Activated naive CD4-positive, alpha-beta T cell treated with anti-CD3 and anti-CD28 coated beads, Interleukin-2, amount 50 U/mL, for 72 hours (primary cell): ENCODE measurements around the gene SIT1. TPM values are rescaled to one million over a fixed set of nuclear protein-coding genes. Genes with fewer than 3 reads are reported as not detected.

Source experiments
- ATAC-seq, 2 donors: fragments of 150-1000 bp; cut with Tn5 transposase; 2 replicates each; pipeline ENCODE4 v1.10.0; 2021; ENCODE audit warnings: mild to moderate bottlenecking in 2 of 2, moderate library complexity in 2 of 2
- DNase-seq, 2 donors: peaks; one replicate each; pipeline ENCODE4 v3.0.0; 2021 to 2022; ENCODE audit warnings: low spot score in 2 of 2
- H3K27ac Mint-ChIP-seq, 2 donors: one replicate each; pipeline ENCODE4 v1.8.0; 2022; ENCODE audit warnings: mild to moderate bottlenecking in 2 of 2, mixed read lengths in 2 of 2
- H3K36me3 Mint-ChIP-seq, 2 donors: one replicate each; pipeline ENCODE4 v1.8.0; 2022; ENCODE audit warnings: mixed read lengths in 2 of 2
- H3K9me3 Mint-ChIP-seq, 2 donors: one replicate each; pipeline ENCODE4 v1.8.0; 2022; ENCODE audit warnings: mixed read lengths in 2 of 2
- total RNA-seq, 2 donors: library from RNA; stranded (reverse); gene quantifications; one replicate each; pipeline ENCODE4 v1.2.3, GENCODE V29; 2022

SIT1 gene
- 100 to 1,000 TPM in 1 of 2 donors, 10 to 100 TPM in 1; 67.8 to 122 TPM for total RNA-seq

GRCh38 chr9:35650341-35651158 is at the start of gene SIT1:
Gene SIT1, minus strand, starts transcription at chr9:35650931. Its CDS starts 78 bp downstream, at chr9:35650853.
- Mint-ChIP-seq H3K9me3 (no peaks in the 10 kb centered on the region), H3K27ac (peak within 1 kb of the TSS; percentile 81 to 87), H3K36me3 (peaks cover 9 to 27% of the 10 kb centered on the region in 2 donors)
- ATAC-seq, result peak in 1 of 2 donors; percentile 13
- DNase-seq, result peak in 1 of 2 donors; percentile 37

- DNase-seq (no peak), ATAC-seq (no peak)
- H3K27ac Mint-ChIP-seq, result no peak overlapping the region
- H3K9me3 Mint-ChIP-seq, result no peaks in the 10 kb centered on the region
- peaks cover 8 to 11% of the 10 kb centered on the region in 2 donors for H3K36me3 Mint-ChIP-seq
Observed at GRCh38 chr9:35700031-35700430, 49.3 kb upstream of the SIT1 start.

DNA sequence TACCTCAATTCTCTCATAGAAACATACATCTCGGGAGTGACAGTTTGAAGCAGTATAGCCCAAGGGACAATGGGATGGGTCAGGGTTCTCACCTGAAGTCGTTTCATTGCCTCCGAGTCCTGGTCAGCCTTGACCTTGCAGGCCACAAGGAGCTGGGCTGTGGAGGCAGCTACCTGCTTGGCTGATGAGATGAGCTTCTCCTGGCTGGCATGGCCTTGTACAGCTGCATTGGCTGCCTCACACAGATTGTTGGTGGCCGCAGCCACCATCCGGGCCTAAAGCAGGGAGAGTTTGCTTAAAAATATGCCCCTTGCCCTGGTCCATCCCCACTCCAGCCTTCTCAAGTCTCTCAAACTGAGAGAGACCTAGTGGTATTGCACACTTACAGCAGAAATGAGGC is 47.5 kb upstream of the SIT1 start:
- H3K9me3 Mint-ChIP-seq, result no peaks in the 10 kb centered on the region
- peaks cover 0 to 10% of the 10 kb centered on the region in 2 donors for H3K36me3 Mint-ChIP-seq
- ATAC-seq (no peak), DNase-seq (no peak)
- no peak overlapping the region for H3K27ac Mint-ChIP-seq

DNA sequence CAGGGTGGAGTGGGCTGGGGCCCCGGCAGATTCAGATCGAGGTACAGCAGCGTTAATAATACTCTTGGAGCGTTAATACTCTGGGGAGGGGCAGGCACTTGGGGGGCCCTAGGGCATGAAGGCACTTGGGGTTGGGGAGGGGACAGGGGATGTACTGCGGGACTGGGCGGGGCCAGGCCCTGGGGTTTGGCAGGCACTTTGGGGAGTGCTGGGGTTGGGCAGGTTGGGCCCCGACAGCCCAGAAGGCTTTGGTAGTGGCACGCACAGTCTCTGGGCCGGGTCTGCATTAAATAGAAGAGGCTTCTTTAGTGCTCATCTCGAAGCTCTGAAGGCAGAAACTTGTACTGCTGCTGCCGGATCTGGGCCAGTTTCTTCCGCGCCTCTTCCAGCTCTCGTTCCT is 46.8 kb upstream of the SIT1 start:
- ATAC-seq, result peak in 1 of 2 donors; percentile 24
- DNase-seq, result no peak
- peaks cover 0 to 5% of the 10 kb centered on the region in 2 donors for H3K36me3 Mint-ChIP-seq
- H3K9me3 Mint-ChIP-seq, result no peaks in the 10 kb centered on the region
- H3K27ac Mint-ChIP-seq, result no peak overlapping the region

DNA sequence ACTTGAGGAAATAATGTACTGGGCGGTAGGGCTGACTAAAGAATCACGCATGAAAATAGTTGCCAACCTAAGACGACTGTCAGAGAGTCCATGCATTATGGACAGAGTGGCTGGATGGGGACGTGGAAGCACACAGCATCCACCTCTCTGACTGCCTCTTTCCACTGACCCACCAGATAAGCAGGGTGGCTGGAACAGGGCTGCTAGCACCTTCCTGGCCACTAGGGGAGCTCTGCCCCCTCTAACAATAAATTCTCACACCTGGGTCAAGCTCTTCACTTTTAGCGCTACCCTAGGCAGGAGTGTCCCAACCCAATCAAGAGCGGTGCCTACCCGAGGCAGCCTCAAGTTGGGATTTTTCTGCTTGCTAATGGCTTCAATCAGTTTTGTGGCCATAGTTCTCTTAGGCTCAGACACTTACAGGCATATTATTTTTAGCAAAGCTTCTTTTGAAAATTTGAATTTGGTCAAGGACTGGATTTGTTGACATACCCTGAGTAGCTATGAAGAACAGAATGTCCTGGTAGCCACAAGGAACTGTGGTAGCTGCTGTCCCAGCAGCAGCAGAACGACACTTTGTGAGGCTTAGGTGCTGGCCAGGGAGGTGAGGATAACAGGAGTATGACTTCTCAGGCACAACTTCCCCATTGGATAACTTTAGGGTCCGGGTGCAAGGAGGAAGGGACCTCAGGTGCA is 45.9 kb upstream of the SIT1 start:
- H3K27ac Mint-ChIP-seq, result no peak overlapping the region
- DNase-seq, result peak in 1 of 2 donors; percentile 64
- peaks cover 0 to 5% of the 10 kb centered on the region in 2 donors for H3K36me3 Mint-ChIP-seq
- H3K9me3 Mint-ChIP-seq, result no peaks in the 10 kb centered on the region
- peak; percentile 77 to 88 for ATAC-seq

DNA sequence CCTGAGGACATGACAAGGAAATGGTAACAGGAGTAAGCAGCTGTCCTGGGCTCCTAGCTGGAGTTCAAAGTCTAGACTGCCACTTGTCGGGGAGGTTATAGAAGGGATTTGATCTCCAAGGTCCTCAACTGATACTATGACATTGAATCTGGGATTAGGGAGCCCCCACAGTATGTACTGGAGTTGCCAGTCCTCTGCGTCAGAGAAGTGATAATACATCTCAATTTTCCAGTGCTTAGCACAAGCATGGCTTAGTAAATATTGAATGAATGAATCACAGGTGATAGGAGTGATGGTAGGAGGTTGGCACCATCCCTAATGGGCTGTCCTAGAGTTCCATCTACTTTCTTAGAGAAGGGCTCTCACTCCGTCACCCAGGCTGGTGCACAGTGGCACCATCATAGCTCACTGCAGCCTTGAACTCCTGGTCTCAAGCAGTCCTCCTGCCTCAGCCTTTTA is 45.2 kb upstream of the SIT1 start:
- peaks cover 0 to 5% of the 10 kb centered on the region in 2 donors for H3K36me3 Mint-ChIP-seq
- no peak overlapping the region for H3K27ac Mint-ChIP-seq
- ATAC-seq, result no peak
- no peak for DNase-seq
- H3K9me3 Mint-ChIP-seq, result no peaks in the 10 kb centered on the region

DNA sequence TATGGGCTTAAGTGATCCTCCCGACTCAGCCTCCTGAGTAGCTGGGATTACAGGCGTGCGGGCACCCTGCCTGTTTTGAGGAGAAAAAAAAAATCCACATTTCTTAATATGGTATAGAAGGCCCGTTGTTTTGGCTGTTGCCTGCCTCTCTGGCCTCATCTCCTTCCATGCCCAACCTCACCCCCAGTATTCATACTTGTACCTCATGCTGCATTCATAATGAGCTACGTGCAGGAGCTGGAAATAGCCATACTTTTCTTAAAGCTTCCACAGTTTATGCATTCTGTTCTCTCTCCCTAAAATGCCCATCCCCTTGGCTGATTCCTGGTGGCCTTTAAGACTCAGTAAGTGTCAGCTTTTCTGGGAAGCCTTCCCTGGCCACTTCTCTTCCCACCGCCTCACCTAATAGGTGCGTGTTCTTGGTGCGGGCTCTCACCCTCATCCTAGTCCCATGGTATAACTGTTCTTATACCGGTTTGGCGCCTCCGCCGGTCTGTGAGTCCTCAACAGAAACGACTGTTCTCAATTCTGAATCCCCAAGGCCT is 41.1 kb upstream of the SIT1 start:
- no peak for DNase-seq
- Mint-ChIP-seq H3K9me3 (no peaks in the 10 kb centered on the region), H3K27ac (peak overlapping the region; percentile 0 to 41), H3K36me3 (no peaks in the 10 kb centered on the region)
- ATAC-seq, result no peak

- Mint-ChIP-seq H3K36me3 (no peaks in the 10 kb centered on the region), H3K9me3 (no peaks in the 10 kb centered on the region), H3K27ac (peak overlapping the region in 1 of 2 donors; percentile 0)
- DNase-seq, result peak in 1 of 2 donors; percentile 10
- peak in 1 of 2 donors; percentile 11 for ATAC-seq
Observed at GRCh38 chr9:35691334-35691650, 40.6 kb upstream of the SIT1 start.

DNA sequence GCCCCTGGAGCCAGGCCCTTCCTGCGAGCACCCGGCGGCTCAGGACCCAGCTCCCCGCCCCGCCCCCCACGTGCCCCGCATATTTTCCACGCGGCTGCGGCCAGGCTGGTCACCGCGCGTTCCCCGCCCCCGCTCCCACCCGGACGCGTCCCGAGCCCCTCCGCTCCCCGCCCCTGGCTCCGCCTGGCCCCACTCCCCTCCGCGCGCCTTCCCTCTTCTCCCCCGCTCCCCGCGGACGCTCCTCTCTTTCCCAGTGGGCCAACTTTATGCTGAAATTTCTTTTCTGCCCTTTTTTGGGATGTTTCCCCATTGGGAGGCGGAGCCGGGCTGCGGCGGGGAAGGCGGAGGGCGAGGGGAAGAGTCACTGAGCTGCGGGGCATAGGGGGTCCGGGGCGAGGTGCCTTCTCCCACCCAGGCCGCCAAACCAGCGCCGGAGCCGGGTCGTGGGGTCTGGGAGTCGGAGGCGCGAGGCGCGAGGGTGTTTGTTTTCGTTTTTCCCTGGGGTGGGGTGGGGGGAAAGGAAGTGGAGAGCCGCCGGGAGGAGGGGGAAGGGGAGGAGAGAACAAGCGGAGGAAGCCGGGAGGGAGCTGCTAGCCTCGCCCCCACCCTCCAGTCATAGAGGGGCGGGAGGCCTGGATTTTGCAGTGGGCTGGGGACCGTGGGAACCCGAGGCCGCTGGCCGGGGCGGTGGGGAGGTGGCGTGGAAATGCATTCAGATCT is 40.0 kb upstream of the SIT1 start:
- peak in 1 of 2 donors; percentile 16 for DNase-seq
- ATAC-seq, result peak; percentile 21 to 54
- Mint-ChIP-seq H3K36me3 (no peaks in the 10 kb centered on the region), H3K27ac (peak overlapping the region; percentile 0 to 85), H3K9me3 (no peaks in the 10 kb centered on the region)

- DNase-seq (no peak), ATAC-seq (no peak)
- Mint-ChIP-seq H3K27ac (no peak overlapping the region), H3K36me3 (no peaks in the 10 kb centered on the region), H3K9me3 (no peaks in the 10 kb centered on the region)
Observed at GRCh38 chr9:35690294-35690613, 39.5 kb upstream of the SIT1 start.

- Mint-ChIP-seq H3K27ac (peak within 1 kb of the TSS; percentile 49 to 85), H3K36me3 (no peaks in the 10 kb centered on the region), H3K9me3 (no peaks in the 10 kb centered on the region)
- ATAC-seq, result peak in 1 of 2 donors; percentile 5
- DNase-seq, result no peak
Observed at GRCh38 chr9:35689542-35690293, 39.0 kb upstream of the SIT1 start, which contains the start of gene TPM2. Gene TPM2, minus strand, starts transcription at chr9:35689925. Its CDS starts 108 bp downstream, at chr9:35689817.

DNA sequence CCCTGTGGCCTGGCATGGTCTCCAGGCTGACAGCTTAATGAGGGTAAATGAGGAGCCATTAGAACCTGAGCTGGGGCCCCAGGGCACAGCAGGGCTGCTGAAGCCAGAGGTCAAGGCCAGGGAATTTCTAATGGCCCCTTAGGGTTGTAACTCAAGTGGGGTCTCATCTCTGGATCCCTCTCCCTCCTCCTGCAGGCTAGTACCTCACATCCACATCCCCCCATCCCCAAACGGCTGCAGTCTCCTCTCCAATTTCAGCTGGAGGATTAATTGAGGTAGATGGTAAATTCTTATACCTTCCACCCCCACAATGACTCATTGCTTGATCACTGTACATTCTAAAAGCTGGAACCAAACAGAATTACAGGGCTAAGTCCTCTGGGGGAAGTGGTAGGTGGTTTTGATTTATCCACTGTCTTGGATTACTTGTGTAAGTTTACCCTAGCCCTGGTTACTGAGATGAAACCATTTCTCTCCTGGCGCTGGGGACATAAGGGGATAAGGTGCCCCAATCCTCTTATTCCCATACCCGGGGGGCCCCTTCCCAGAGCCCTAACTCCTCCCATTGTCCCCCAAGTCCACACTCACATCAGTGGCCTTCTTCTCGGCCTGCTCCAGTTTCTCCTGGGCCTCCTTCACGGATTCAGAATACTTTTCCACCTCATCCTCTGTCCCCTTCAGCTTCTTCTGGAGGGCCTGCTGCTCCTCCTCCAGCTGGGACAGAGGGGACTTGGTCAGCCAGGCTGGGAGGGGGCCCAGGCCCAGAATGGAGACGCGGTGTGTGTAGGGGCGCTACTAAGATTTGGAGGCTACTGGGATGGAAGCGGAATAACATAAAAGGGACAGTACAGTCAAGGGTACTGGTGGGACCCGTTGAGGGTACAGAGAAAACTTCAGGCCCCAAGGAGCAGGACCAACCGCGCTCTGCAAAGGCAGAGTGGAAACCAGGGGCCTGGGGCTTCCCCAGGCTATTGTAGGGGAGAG is 38.1 kb upstream of the SIT1 start:
- ATAC-seq (peak; percentile 75 to 83), DNase-seq (peak in 1 of 2 donors; percentile 21)
- Mint-ChIP-seq H3K9me3 (no peaks in the 10 kb centered on the region), H3K36me3 (no peaks in the 10 kb centered on the region), H3K27ac (peak overlapping the region; percentile 49 to 82)

- no peak for ATAC-seq
- no peaks in the 10 kb centered on the region for H3K36me3 Mint-ChIP-seq
Observed at GRCh38 chr9:35687972-35688557, 37.3 kb upstream of the SIT1 start.

DNA sequence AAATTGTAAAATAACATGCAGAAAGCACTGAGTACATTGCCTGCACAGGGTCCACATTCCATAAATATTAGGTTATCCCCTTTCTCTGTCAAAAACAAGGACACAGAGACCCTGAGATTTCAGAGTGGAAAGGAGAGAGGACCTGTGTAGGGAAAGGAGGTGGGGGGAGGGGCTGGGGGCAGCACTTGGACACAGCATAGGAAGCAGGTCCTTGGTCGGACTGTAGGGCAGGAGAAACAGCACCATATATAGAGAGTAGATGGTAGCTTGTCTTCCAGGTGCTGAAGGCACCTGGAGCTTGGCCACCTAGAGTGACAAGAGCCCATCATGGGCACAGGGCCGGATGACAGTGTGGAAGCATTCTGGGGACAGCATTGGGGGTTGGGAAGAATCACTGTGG is 36.6 kb upstream of the SIT1 start:
- Mint-ChIP-seq H3K36me3 (no peaks in the 10 kb centered on the region), H3K27ac (no peak overlapping the region), H3K9me3 (no peaks in the 10 kb centered on the region)
- DNase-seq, result no peak
- ATAC-seq, result no peak

More at GRCh38 chr9:35687972-35688557, 37.3 kb upstream of the SIT1 start:
- no peak for DNase-seq
- Mint-ChIP-seq H3K9me3 (no peaks in the 10 kb centered on the region), H3K27ac (peak overlapping the region in 1 of 2 donors; percentile 49)
